ENCODE data around the gene TBX2. TPM values are rescaled to one million over a fixed set of nuclear protein-coding genes. Genes with fewer than 3 reads are reported as not detected.
A peak's percentile ranks its signal among the peaks of the same experiment; 100 is the strongest.

Gene TBX2
- total and polyA plus RNA-seq, 10 of the 15 experiments (the other 5 are each of a cell fraction or from before 2014, with no cell fraction given) = 0.13 TPM; not detected in 9

DNA sequence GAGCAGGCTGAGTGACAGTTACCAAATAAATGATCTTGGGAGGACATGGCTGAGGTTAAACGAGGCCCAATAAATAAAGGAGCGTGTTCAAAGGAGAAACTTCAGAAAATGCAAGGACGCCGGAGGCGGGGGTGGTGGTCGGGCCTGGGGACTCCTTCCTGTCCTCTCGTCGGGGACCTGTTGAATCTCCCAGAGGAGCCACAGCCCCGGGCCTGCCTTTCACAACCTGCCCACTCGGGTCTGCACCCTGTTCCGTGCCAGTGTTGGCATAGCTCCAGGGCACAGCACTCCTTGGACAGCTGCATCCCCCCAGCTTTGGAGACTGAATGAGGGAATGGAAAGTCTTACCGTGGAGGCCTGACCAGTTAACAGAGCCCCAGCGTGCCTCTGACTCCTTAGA, 44.4 kb downstream of the TBX2 start (continued):
- TF ChIP-seq ZBTB4 (CRISPR knock-in tag; IDR thresholded peaks at IDR 0.05) (no peak), SPI1 (IDR thresholded peaks at IDR 0.05; ENCODE audit: borderline replicate concordance, insufficient read depth, low read depth, low read length) (no peak), HCFC1 (IDR thresholded peaks at IDR 0.05; ENCODE audit: low read length) (no peak), DPF2 (IDR thresholded peaks at IDR 0.05) (no peak)
- TF ChIP-seq, protein P1, sequence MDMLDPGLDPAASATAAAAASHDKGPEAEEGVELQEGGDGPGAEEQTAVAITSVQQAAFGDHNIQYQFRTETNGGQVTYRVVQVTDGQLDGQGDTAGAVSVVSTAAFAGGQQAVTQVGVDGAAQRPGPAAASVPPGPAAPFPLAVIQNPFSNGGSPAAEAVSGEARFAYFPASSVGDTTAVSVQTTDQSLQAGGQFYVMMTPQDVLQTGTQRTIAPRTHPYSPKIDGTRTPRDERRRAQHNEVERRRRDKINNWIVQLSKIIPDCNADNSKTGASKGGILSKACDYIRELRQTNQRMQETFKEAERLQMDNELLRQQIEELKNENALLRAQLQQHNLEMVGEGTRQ (IDR thresholded peaks at IDR 0.05; ENCODE audit: borderline replicate concordance, low read depth, low read length) = no peak
- TF ChIP-seq, protein P2, sequence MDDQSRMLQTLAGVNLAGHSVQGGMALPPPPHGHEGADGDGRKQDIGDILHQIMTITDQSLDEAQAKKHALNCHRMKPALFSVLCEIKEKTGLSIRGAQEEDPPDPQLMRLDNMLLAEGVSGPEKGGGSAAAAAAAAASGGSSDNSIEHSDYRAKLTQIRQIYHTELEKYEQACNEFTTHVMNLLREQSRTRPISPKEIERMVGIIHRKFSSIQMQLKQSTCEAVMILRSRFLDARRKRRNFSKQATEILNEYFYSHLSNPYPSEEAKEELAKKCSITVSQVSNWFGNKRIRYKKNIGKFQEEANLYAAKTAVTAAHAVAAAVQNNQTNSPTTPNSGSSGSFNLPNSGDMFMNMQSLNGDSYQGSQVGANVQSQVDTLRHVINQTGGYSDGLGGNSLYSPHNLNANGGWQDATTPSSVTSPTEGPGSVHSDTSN (IDR thresholded peaks at IDR 0.05; ENCODE audit: insufficient replicate concordance, low read depth, low read length) = no peak

- DNase-seq (ENCODE audit: low read depth, low spot score) (no peak), ATAC-seq (no peak), FAIRE-seq (no peak)
- H3K79me2 ChIP-seq (ENCODE audit: control insufficient read depth, insufficient read depth, low read length) = no peaks in the 10 kb centered on the region
- no peak overlapping the region for H2AFZ ChIP-seq (ENCODE audit: control insufficient read depth, low read depth, low read length)
- H4K20me1 ChIP-seq (ENCODE audit: control insufficient read depth, insufficient read depth) = no peaks in the 10 kb centered on the region
- POLR2A ChIA-PET = no interaction called here
- no peaks in the 10 kb centered on the region for H3K36me3 ChIP-seq (ENCODE audit: control insufficient read depth in 2 of 2, insufficient read depth in 2 of 2, low read length in 1 of 2)
- no peaks in the 10 kb centered on the region for H3K9me3 ChIP-seq (replicated peaks; ENCODE audit: control insufficient read depth, insufficient read depth, low read length)
- SMC1A ChIA-PET (ENCODE audit: uncharacterized antibody, unreplicated experiment) = no interaction called here
- 27% methylated on average over 6 of the region's 6 CpGs for WGBS (ENCODE audit: insufficient coverage, insufficient replicate concordance, low lambda C conversion rate, missing lambda C conversion rate)
- no peak overlapping the region for H3K4me3 ChIP-seq
- CTCF ChIA-PET = interaction anchor here (1.2 kb wide), 1 partner anchor 25 kb away, joined by 4 read pairs; no protein-coding TSS in a partner anchor
- H3K27ac ChIP-seq (ENCODE audit: control insufficient read depth, insufficient read depth) = no peak overlapping the region
- intact Hi-C loops (cut with micrococcal nuclease; ENCODE audit: unreplicated experiment) (no loop called here), in situ Hi-C loops (cut with MboI) (no loop called here)
- no peak overlapping the region for H3K9ac ChIP-seq (ENCODE audit: control insufficient read depth, insufficient read depth, low read length)
- H3K4me2 ChIP-seq (ENCODE audit: control insufficient read depth, insufficient read depth) = no peak overlapping the region
- no peaks in the 10 kb centered on the region for H3K4me1 ChIP-seq (ENCODE audit: control insufficient read depth, insufficient read depth, low read length)
- RAD21 ChIA-PET (ENCODE audit: unreplicated experiment) = no interaction called here
- TF ChIP-seq ETV6 (conservative IDR thresholded peaks at IDR 0.05 in 1 of 2, IDR thresholded peaks at IDR 0.05 in 1 of 2; ENCODE audit: borderline replicate concordance in 1 of 2, low read depth in 1 of 2) = 0 out of 4 replicates have a peak, but pooled peaks of 1 of the 2 experiments have one; percentile 16
- no peak for TF ChIP-seq HSF1 (IDR thresholded peaks at IDR 0.05; ENCODE audit: low read depth, low read length)
- no peaks in the 10 kb centered on the region; a peak in 3 of 4 replicates for H3K27me3 ChIP-seq (replicated peaks in 1 of 2; ENCODE audit: control insufficient read depth in 2 of 2, insufficient read depth in 2 of 2, low read length in 1 of 2)
- BruUV-seq (replicated peaks) = no TSS peak
Measured at GRCh38 chr17:61444831-61445230, 45.2 kb downstream of the TBX2 start.
